IMR-90 (cell line): ENCODE results near the gene ZBP1. TPM values are rescaled to one million over a fixed set of nuclear protein-coding genes. Genes with fewer than 3 reads are reported as not detected.

Source experiments
- ATAC-seq: fragments of 200-7000 bp; cut with Tn5 transposase; 2 replicates; pipeline ENCODE4 v1.9.1; 2020; ENCODE audit warnings: low read depth, mild to moderate bottlenecking, moderate library complexity
- BruUV-seq: library from RNA; stranded (reverse); fragments of 400-500 nt; replicated peaks from 2 replicates; lab custom pipeline; 2021; lab: Mats Ljungman, UMichigan
- CTCF ChIA-PET: fragments of 300-600 bp; formaldehyde crosslinking; extraction: SDS; loops from one replicate; lab custom pipeline; 2021; ENCODE audit warnings: antibody characterized with exemption; lab: Yijun Ruan, JAX
- POLR2A ChIA-PET: fragments of 300-600 bp; sonication (Branson Sonifier 250); formaldehyde crosslinking; loops from one replicate; lab custom pipeline; 2022; ENCODE audit warnings: antibody characterized with exemption; ENCODE audit not compliant: unreplicated experiment; lab: Charles Lee
- DNase-seq: peaks from one replicate; pipeline ENCODE4 v3.0.0; 2013
- H2AFZ ChIP-seq: replicated peaks from 2 replicates; pipeline ENCODE3; 2013; ENCODE audit warnings: low read length, mild to moderate bottlenecking; ENCODE audit not compliant: poor library complexity
- H2AK5ac ChIP-seq: 2 replicates; pipeline ENCODE4 v1.6.1; 2013; ENCODE audit warnings: low read depth, low read length, inconsistent platforms
- H2AK9ac ChIP-seq: replicated peaks from 2 replicates; pipeline ENCODE3; 2013; ENCODE audit warnings: mild to moderate bottlenecking, low read depth, low read length, moderate library complexity; ENCODE audit not compliant: poor library complexity
- H2BK120ac ChIP-seq: 2 replicates; pipeline ENCODE4 v1.6.1; 2013; ENCODE audit warnings: low read depth, low read length, inconsistent platforms
- H2BK15ac ChIP-seq: 3 replicates; pipeline ENCODE4 v1.6.1; 2013; ENCODE audit warnings: low read depth, low read length, inconsistent platforms
- H2BK20ac ChIP-seq: 2 replicates; pipeline ENCODE4 v1.6.1; 2013; ENCODE audit warnings: low read depth, mild to moderate bottlenecking, inconsistent platforms, low read length, moderate library complexity
- H2BK5ac ChIP-seq: 2 replicates; pipeline ENCODE4 v1.6.1; 2013; ENCODE audit warnings: mild to moderate bottlenecking, low read depth, low read length, inconsistent platforms; ENCODE audit not compliant: poor library complexity, severe bottlenecking
- H3K14ac ChIP-seq: replicated peaks from 2 replicates; pipeline ENCODE4 v1.6.1; 2013; ENCODE audit warnings: low read depth, low read length, inconsistent platforms
- H3K18ac ChIP-seq: 2 replicates; pipeline ENCODE4 v1.6.1; 2013; ENCODE audit warnings: low read depth, low read length, control low read depth
- H3K23ac ChIP-seq: 2 replicates; pipeline ENCODE4 v1.6.1; 2013; ENCODE audit warnings: low read depth, low read length, inconsistent platforms
- H3K27ac ChIP-seq: 2 replicates; pipeline ENCODE4 v1.5.1; 2013; ENCODE audit warnings: mild to moderate bottlenecking, control low read depth, low read length; ENCODE audit not compliant: insufficient read depth
- H3K27me3 ChIP-seq: 2 replicates; pipeline ENCODE4 v1.6.1; 2013; ENCODE audit warnings: low read length; ENCODE audit not compliant: control insufficient read depth, insufficient read depth
- H3K36me3 ChIP-seq: 2 replicates; pipeline ENCODE4 v1.6.1; 2013; ENCODE audit warnings: low read length, mixed read lengths; ENCODE audit not compliant: control insufficient read depth, insufficient read depth
- H3K4ac ChIP-seq: 2 replicates; pipeline ENCODE4 v1.6.1; 2013; ENCODE audit warnings: low read depth, low read length, inconsistent platforms
- H3K4me1 ChIP-seq: 2 replicates; pipeline ENCODE4 v1.6.1; 2013; ENCODE audit warnings: low read length, mixed read lengths; ENCODE audit not compliant: control insufficient read depth, insufficient read depth
- H3K4me2 ChIP-seq: 2 replicates; pipeline ENCODE4 v1.6.1; 2013; ENCODE audit warnings: low read depth, mild to moderate bottlenecking, control low read depth, low read length, moderate library complexity
- H3K4me3 ChIP-seq: 2 replicates; pipeline ENCODE4 v1.5.1; 2013; ENCODE audit warnings: low read depth, mild to moderate bottlenecking, control low read depth, low read length, moderate library complexity; ENCODE audit not compliant: insufficient read depth
- H3K56ac ChIP-seq: 2 replicates; pipeline ENCODE4 v1.6.1; 2013; ENCODE audit warnings: low read length, inconsistent platforms; ENCODE audit not compliant: insufficient read depth; ENCODE audit errors: extremely low read depth
- H3K79me1 ChIP-seq, 2 experiments: 2 replicates each; pipeline ENCODE4 v1.6.1; 2013; ENCODE audit warnings: low read length in 2 of 2, inconsistent platforms in 1 of 2, low read depth in 1 of 2
- H3K9ac ChIP-seq: 2 replicates; pipeline ENCODE4 v1.6.1; 2013; ENCODE audit warnings: low read depth, low read length, control low read depth
- H3K9me1 ChIP-seq: 2 replicates; pipeline ENCODE4 v1.6.1; 2013; ENCODE audit warnings: low read length, inconsistent platforms; ENCODE audit not compliant: insufficient read depth
- H3K9me3 ChIP-seq: 2 replicates; pipeline ENCODE4 v1.6.1; 2013; ENCODE audit warnings: low read length; ENCODE audit not compliant: control insufficient read depth, insufficient read depth
- H4K20me1 ChIP-seq: 2 replicates; pipeline ENCODE4 v1.6.1; 2013; ENCODE audit warnings: low read length, inconsistent platforms; ENCODE audit not compliant: insufficient read depth
- H4K5ac ChIP-seq: 2 replicates; pipeline ENCODE4 v1.6.1; 2013; ENCODE audit warnings: mild to moderate bottlenecking, low read depth, low read length, control low read depth
- H4K8ac ChIP-seq, 2 experiments: 2 replicates each; pipeline ENCODE4 v1.6.1; 2013; ENCODE audit warnings: low read depth in 2 of 2, low read length in 2 of 2, control low read depth in 1 of 2, inconsistent platforms in 1 of 2
- H4K91ac ChIP-seq: 2 replicates; pipeline ENCODE4 v1.6.1; 2013; ENCODE audit warnings: low read depth, low read length, inconsistent platforms; ENCODE audit not compliant: insufficient read depth
- BHLHE40 ChIP-seq: fragments of 150-350 bp; IDR thresholded peaks from 2 replicates; pipeline ENCODE4 v1.6.1; 2016; ENCODE audit warnings: mild to moderate bottlenecking, low read depth, low read length
- CEBPB ChIP-seq: IDR thresholded peaks from 2 replicates; pipeline ENCODE4 v1.6.1; 2012; ENCODE audit warnings: low read depth, low read length, improper control_type of control experiment
- FOS ChIP-seq: fragments of 150-350 bp; IDR thresholded peaks from 2 replicates; pipeline ENCODE4 v1.6.1; 2016; ENCODE audit warnings: low read depth, low read length
- MAFK ChIP-seq: IDR thresholded peaks from 2 replicates; pipeline ENCODE4 v1.6.1; 2012; ENCODE audit warnings: low read depth, low read length, improper control_type of control experiment
- MAZ ChIP-seq: IDR thresholded peaks from 2 replicates; pipeline ENCODE4 v1.6.1; 2012; ENCODE audit warnings: low read depth, mild to moderate bottlenecking, low read length, improper control_type of control experiment, moderate library complexity, borderline replicate concordance
- MXI1 ChIP-seq: IDR thresholded peaks from 2 replicates; pipeline ENCODE4 v1.6.1; 2012; ENCODE audit warnings: low read depth, mild to moderate bottlenecking, low read length, moderate library complexity, borderline replicate concordance
- NFE2L2 ChIP-seq: fragments of 150-350 bp; IDR thresholded peaks from 2 replicates; pipeline ENCODE4 v1.6.1; 2016; ENCODE audit warnings: low read depth, mild to moderate bottlenecking, low read length
- POLR2A ChIP-seq: IDR thresholded peaks from 2 replicates; pipeline ENCODE4 v1.6.1; 2012; ENCODE audit warnings: mild to moderate bottlenecking, low read depth, low read length
- RCOR1 ChIP-seq: IDR thresholded peaks from 2 replicates; pipeline ENCODE4 v1.6.1; 2012; ENCODE audit warnings: mild to moderate bottlenecking, low read length, improper control_type of control experiment; ENCODE audit not compliant: insufficient replicate concordance
- SMC3 ChIP-seq: fragments of 150-350 bp; IDR thresholded peaks from 2 replicates; pipeline ENCODE4 v1.6.1; 2016; ENCODE audit warnings: low read depth, mild to moderate bottlenecking, antibody characterized with exemption, low read length, moderate library complexity
- WGBS, 2 experiments: methylation state at CpG; one replicate each; pipeline versions ENCODE4 v1.1.5 to v1.1.7; 2013; ENCODE audit warnings: missing lambda C conversion rate in 2 of 2; ENCODE audit not compliant: insufficient read length in 1 of 2; ENCODE audit errors: extremely low coverage in 2 of 2; 5-methylcytosine and 5-hydroxymethylcytosine counted together
- dilution Hi-C: fragments of 300-500 bp; cut with HindIII; formaldehyde crosslinking; loops from one replicate; pipeline ENCODE4 v1.14.3; 2018; ENCODE audit warnings: low sequenced_read_pairs; ENCODE audit not compliant: unreplicated experiment
- in situ Hi-C: fragments of 300-500 bp; cut with MboI; formaldehyde crosslinking; loops from 3 replicates; pipeline ENCODE4 v1.14.3; 2019; ENCODE audit warnings: low sequenced_read_pairs, inconsistent platforms, mixed read lengths
- intact Hi-C: fragments of 100-400 bp; cut with micrococcal nuclease; formaldehyde crosslinking; loops from 2 replicates; pipeline ENCODE4 v1.10.0; 2022
- polyA plus RNA-seq, 3 experiments: library from polyadenylated mRNA; depleted of rRNA; stranded (reverse); fragments of >200 nt; gene quantifications; 2 replicates each; pipeline ENCODE4 v1.2.3, GENCODE V29; 2012; ENCODE audit warnings: low replicate concordance in 1 of 3
- total RNA-seq: library from RNA; depleted of rRNA; stranded (reverse); fragments of >200 nt; gene quantifications from 2 replicates; pipeline ENCODE4 v1.2.3, GENCODE V29; 2012
- TF ChIP-seq, protein P1 (sequence below): conservative IDR thresholded peaks from 2 replicates; pipeline ENCODE4 v1.5.1; 2012; ENCODE audit warnings: mild to moderate bottlenecking, low read depth, low read length, improper control_type of control experiment

Gene ZBP1
- total and polyA plus RNA-seq, 2 of the 4 experiments (the other 2 are of a cell fraction): not detected

DNA sequence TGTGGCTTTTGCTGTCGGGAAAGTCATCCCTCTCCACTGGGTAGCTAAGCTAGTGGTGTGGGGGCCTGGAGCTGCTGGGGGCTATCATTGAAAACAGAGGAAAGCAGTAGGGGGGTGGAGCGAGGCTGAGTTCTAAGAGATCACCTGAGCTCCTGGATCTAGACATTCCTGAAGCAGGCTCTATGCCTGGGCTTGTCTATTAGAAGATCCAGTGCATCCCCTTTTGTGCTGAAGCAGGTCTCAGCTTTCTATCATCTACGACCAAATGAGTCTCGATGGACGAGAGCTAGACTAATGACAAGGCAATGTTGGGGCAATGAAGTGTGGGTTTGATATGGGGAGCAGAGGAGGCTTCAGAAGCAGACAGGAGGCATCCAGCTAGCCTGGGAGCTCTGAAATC lies 18.5 kb downstream of the ZBP1 start:
- Histone ChIP-seq H3K27me3 (peaks cover 12% of the 10 kb centered on the region), H2AFZ (no peak overlapping the region), H3K4me3 (no peak overlapping the region), H3K9ac (no peak overlapping the region), H3K23ac (no peak overlapping the region), H4K8ac (no peak overlapping the region), H3K9me1 (no peaks in the 10 kb centered on the region), H3K14ac (no peak overlapping the region), H3K18ac (no peak overlapping the region), H2BK20ac (no peak overlapping the region), H4K91ac (no peak overlapping the region), H2AK9ac (no peak overlapping the region), H3K56ac (no peak overlapping the region), H2BK5ac (no peak overlapping the region), H3K4me2 (no peak overlapping the region), H3K4me1 (no peaks in the 10 kb centered on the region), H3K27ac (no peak overlapping the region), H3K9me3 (no peaks in the 10 kb centered on the region), H3K79me1 (no peaks in the 10 kb centered on the region), H4K5ac (no peak overlapping the region), H3K4ac (no peak overlapping the region), H2BK15ac (no peak overlapping the region), H3K36me3 (no peaks in the 10 kb centered on the region), H2AK5ac (no peak overlapping the region), H4K20me1 (no peaks in the 10 kb centered on the region; the same call in 1 of the 2 replicates), H2BK120ac (no peak overlapping the region)
- 82% methylated on average over 2 of the region's 5 CpGs; no CpG with 5 or more reads in 1 of the 2 experiments for WGBS, 2 experiments
- dilution Hi-C loops (no loop called here), intact Hi-C loops (no loop called here), in situ Hi-C loops (loop anchor here (10.0 kb wide), 1 partner anchor 583 kb away; no protein-coding TSS in a partner anchor)
- no TSS peak for BruUV-seq
- CTCF ChIA-PET: no interaction called here
- ATAC-seq (no peak), DNase-seq (no peak)
- POLR2A ChIA-PET: no interaction called here
- no peak for TF ChIP-seq BHLHE40
- no peak for TF ChIP-seq NFE2L2
- TF ChIP-seq MXI1: no peak
- TF ChIP-seq RCOR1: no peak
- no peak for TF ChIP-seq CEBPB
- no peak for TF ChIP-seq FOS
- TF ChIP-seq, protein P1, sequence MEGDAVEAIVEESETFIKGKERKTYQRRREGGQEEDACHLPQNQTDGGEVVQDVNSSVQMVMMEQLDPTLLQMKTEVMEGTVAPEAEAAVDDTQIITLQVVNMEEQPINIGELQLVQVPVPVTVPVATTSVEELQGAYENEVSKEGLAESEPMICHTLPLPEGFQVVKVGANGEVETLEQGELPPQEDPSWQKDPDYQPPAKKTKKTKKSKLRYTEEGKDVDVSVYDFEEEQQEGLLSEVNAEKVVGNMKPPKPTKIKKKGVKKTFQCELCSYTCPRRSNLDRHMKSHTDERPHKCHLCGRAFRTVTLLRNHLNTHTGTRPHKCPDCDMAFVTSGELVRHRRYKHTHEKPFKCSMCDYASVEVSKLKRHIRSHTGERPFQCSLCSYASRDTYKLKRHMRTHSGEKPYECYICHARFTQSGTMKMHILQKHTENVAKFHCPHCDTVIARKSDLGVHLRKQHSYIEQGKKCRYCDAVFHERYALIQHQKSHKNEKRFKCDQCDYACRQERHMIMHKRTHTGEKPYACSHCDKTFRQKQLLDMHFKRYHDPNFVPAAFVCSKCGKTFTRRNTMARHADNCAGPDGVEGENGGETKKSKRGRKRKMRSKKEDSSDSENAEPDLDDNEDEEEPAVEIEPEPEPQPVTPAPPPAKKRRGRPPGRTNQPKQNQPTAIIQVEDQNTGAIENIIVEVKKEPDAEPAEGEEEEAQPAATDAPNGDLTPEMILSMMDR: no peak
- TF ChIP-seq MAZ: no peak
- TF ChIP-seq POLR2A: no peak
- no peak for TF ChIP-seq MAFK
- TF ChIP-seq SMC3: no peak
